GM19351 (cell line): ENCODE data around the gene ELL.

Source experiments
- ATAC-seq: cut with Tn5 transposase; IDR thresholded peaks from one replicate; pipeline ENCODE4 v1.9.1; 2021; ENCODE audit warnings: mild to moderate bottlenecking, moderate library complexity; ENCODE audit not compliant: unreplicated experiment

The ELL gene

DNA sequence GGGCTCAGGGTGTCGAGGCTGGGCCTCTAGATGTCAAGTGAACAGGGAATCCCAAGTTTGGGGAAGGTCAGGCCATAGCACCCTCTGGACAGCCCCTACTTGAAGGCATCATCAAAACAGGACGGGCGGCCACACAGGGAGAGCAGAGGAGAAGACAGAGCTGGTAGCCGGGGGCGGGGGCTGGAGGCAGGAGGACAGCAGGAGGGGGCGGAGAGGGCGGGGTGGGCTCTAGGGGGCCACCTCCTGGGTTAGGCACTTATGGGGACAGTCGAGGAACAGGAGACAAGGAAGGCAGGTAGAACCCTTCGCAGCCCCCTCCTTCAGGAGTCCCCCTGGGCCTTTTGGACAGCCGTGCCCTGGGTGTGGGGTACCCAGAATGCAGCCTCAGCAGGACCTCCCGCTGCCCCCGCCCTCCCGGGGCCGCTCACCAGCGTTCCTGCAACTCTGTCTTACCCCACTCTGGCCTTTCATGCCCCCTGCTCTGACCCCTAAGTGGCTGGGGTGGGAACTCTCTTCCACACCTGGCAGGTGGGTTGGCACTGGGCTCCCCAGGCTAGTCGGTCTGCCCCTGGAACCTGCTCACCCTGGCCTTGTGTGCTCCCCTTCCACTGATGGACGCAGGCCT lies 96.9 kb downstream of the ELL start:
- no peak for ATAC-seq

DNA sequence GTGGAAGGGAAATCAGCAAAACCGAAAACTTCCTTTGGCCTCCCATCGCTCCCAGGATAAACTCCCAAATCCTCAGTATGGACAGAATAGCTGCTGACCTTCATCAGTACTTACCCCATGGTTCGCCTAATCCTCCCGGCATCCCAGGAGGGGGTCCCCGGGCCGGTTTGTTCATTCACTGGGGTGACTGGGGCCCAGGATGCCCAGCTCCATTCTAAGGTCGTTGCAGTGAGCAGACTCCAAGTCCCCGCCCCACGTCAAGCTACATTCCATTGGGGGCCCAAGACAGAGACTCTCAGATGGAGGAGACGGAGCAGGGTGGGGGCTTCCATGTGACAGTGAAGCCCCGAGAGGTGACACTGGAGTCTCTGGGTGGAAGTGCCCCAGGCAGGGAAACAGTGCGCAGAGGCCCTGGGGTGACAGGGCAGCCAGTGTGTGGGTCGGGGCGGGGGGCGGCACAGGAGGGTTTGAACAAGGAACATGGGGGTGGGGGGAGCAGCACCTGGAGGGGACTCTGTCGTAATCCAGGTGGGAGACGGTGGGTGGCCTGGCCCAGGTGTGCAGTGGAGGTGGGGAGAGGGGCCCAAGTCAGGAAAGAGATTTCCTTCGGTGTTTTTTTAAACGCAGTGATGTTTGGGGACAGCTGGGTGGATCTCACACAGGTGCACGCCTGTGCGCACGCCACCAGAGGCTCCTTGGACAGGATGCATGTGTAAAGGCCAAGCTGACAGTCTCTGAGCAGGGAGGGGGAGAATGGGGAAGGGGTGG lies 97.6 kb downstream of the ELL start:
- no peak for ATAC-seq

GRCh38 chr19:18423258-18424020 lies 98.4 kb downstream of the ELL start:
- ATAC-seq: no peak

- no peak for ATAC-seq
These were observed 99.2 kb downstream of the ELL start for GRCh38 chr19:18422530-18423191.

DNA sequence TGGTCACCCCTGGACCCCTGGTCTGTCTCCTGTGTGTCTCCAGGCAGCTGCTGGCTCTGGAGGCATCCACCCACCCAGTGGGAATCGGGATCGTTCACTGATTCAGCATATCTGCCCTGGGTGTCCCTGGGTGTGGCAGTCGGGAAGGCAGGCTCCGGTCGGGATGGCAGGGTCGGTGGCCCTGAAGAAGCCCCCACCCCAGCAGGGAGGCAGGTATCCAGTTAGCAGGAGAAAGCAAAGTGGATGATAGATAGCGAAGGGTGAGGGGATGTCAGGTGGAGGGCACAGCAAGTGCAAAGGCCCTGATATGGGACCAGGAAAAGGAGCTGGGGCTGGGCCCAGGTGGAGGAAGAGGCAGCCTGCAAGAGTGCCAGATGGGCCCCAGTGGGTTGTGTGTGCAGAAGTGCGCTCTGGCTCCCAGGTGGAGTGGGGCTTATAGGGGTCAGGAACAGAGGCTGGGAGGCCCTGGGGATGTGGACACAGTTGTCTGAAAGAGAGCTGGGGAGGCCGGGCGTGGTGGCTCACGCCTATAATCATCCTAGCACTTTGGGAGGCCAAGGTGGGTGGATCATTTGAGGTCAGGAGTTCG lies 100.4 kb downstream of the ELL start:
- no peak for ATAC-seq

- ATAC-seq: no peak
These were observed 100.9 kb downstream of the ELL start for GRCh38 chr19:18420930-18421329.

DNA sequence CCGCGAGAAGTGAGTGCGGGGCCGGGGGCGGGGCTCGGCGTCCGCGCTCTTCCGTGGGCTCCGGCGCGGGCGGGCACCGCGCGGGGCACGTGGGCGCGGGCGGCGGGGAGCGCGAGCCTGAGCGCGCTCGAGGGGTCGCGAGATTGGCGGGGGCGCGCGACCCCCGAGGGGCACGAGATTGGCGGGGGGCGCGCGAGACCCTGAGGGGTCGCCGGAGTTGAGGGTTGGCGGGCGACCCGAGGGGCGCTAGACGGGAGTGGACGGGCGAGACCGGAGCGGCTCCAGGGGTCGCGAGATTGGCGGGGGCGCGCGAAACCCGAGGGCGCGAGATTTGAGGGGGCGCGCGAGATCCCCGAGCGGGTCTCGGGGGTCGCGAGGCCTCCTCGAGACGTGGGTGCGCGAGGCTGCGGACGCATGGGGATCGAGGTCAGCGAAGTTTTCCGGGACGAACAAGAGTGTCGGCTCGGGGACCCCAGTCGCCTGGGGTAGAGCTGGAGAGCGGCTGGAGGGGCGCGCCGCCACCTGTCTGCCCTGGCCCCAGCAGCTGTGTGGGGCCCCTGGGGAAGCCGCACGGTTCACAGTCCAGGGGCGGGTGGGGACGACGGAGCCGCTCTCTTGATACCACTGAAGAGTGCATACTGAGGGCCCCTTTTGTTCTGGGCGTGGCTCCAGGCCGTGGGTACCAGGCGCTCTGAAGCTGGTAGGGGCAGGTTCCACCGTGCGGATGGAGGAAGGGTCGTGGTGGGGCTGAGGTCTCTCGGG lies 102.0 kb downstream of the ELL start:
- no peak for ATAC-seq

- ATAC-seq: peak; percentile 48
These were observed 102.6 kb downstream of the ELL start, which contains the start of gene SSBP4 for GRCh38 chr19:18419195-18419698. Gene SSBP4 (plus strand): TSS chr19:18419398. CDS start chr19:18419649, 251 bp downstream.

GRCh38 chr19:18418483-18419194 lies 103.2 kb downstream of the ELL start:
- no peak for ATAC-seq

- no peak for ATAC-seq
These were observed 103.8 kb downstream of the ELL start for GRCh38 chr19:18418029-18418482.

DNA sequence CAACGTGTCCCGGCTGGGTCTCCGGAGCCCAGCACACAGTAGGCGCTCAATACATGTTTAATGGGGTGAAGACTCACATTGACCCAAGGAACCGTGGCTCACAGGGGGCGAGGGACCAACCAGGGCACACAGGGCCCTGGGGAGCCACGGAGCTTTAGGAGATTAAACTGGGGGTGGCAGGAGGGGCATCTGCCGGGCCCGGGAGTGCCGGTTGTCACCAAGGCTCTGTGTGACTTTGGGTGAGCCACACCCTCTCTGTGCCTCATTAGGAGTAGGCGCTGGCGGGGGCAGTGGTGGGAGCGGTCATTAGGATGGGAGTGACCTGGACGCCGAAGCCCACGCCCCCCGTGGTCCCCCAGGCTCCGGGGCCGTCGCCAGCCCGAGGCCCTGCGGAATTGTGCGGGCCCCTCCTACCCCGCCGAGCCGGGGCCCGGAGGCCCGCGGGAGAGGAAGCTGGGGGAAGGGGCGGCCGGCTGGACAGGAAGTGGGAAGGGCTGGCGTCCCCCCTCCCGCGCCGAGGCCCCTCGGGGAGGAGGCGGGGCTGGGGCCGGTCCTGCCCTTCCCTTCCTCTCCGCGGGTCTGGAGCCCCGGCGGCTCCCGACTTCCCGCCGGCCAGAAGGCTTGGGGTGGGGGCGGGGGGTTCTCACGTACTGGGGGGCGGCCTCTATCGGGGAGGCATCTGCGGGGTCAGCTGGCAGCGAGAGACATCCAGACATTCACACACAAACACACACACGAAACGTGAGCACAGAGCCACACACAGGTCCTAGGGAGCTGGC lies 104.4 kb downstream of the ELL start:
- no peak for ATAC-seq

DNA sequence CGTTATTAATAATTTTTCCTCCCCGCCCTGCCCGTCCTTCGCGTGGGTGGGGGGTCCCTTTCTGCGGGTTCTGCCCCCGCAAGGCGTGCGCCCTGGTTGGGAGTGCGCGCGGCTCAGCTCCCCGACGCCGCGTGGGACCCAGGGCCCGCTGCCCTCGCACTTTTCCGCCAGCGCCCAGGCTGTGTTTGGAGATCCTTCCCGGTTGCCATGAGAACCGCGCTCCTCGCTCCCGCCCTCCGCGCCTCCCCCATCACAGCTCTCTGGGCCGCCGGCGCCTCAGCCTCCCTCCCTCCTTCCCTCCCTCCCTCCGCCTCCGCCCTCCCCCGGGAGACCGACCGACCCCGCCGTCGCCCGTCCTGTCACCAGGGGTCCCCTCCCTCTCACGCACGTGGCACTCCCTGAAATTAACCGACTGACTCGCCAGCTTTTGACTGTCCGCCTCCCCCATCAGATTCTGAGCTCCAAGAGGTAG lies 105.1 kb downstream of the ELL start:
- no peak for ATAC-seq

DNA sequence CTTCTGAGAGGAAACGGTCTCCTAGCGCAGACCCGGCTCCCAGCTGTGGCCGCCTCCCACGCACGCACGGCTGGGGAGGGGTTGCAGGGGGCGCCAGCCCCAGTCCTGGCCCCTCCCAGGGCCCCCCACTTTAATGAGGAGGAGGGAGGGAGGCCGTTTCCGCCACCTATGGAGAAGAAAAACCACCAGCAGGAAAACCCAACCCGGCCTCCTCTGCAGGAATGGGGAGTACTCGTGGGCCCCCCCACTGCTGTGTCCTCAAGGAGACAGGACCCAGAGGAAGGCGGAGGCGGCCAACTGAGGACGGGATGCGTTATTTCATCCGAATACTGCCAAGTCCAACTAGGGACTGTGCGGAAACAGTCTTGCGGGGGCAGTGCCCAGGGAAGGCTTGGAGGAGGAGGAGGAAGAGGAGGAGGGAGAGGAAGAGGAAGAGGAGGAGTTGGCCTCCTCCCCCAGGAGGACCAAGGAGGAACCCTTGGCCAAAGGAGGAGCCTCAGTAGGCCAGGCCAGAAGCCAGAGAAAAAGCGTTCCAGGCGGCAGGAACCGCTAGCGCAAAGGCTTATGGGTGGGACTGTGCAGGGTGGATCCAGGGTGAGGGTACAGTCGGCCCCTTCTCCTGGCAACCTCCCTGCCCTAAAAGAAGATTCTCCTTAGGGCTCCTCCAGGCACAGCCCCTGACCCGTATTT lies 106.5 kb downstream of the ELL start:
- no peak for ATAC-seq

GRCh38 chr19:18414504-18415177 lies 107.2 kb downstream of the ELL start:
- ATAC-seq: no peak

- no peak for ATAC-seq
These were observed 109.1 kb downstream of the ELL start for GRCh38 chr19:18412610-18413239.

- no peak for ATAC-seq
These were observed 113.8 kb downstream of the ELL start for GRCh38 chr19:18408053-18408476.

DNA sequence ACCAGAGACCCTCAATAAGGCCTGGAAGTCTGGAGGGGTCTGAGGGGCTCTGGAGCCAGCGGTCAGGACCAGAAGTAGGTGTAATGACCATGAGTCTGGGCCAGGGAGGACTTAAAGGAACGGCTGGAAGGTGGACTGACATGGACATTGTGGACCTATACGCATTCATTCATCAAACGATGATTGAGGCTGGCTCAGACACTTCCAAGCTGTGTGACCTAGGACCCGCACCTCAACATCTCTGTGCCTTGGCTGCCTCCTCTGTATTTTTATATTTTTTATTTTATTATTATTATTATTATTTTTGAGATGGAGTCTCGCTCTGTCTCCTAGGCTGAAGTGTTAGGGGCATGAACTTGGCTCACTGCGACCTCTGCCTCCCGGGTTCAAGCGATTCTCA lies 115.1 kb downstream of the ELL start:
- no peak for ATAC-seq
